Measurements from ENCODE around the gene SRC.
A peak's percentile ranks its signal among the peaks of the same experiment; 100 is the strongest.
"Not testable (repeated sequence)": the region's sequence is repeated elsewhere in the genome, so short reads cannot be mapped to it uniquely, and the experiment has no call there.

The SRC gene

DNA sequence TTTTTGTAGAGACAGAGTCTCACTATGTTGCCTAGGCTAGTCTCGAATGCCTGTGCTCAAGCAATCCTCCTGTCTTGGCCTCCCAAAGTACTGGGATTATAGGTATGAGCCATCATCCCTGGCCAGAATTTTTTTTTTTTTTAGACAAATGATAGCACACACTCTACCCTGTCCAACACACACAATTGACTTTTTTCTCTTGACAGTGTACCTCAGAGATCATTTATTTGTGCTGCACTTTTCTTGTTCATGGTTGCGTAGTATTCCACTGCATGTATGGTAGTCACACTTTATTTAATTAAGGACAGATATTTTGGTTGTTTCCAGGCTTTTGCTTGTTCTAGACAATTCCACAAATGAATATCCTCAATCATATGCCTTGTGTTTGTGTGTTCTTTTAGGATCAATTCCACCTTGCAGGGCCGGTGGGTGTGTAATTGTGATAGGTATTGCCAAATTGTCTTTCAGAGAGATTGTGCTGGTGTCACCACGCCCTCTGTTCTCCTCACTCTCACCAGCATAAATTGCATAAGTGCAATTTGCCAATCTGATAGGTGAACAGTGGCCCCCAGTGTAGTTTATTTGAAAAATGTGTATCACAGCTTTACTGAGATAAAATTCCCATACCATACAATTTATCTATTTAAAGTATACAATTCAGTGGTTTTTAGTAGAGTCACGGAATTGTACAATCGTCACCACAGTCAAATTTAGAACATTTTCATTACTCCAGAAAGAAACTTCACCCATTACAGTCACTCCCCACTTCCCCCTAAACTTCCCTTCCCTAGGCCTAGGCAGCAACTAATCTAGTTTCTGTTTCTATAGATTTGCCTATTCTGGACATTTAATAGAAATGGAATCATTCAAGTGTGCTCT, 20.1 kb downstream of the SRC start:
- no peak for DNase-seq

- no peak for DNase-seq
Observed at GRCh38 chr20:37366743-37367142, 20.8 kb downstream of the SRC start.

- DNase-seq: no peak
Observed at GRCh38 chr20:37369846-37370245, 23.9 kb downstream of the SRC start.

- DNase-seq: not testable (repeated sequence)
Observed at GRCh38 chr20:37371845-37372244, 25.9 kb downstream of the SRC start.

GRCh38 chr20:37372441-37372840, 26.5 kb downstream of the SRC start:
- DNase-seq: no peak

DNA sequence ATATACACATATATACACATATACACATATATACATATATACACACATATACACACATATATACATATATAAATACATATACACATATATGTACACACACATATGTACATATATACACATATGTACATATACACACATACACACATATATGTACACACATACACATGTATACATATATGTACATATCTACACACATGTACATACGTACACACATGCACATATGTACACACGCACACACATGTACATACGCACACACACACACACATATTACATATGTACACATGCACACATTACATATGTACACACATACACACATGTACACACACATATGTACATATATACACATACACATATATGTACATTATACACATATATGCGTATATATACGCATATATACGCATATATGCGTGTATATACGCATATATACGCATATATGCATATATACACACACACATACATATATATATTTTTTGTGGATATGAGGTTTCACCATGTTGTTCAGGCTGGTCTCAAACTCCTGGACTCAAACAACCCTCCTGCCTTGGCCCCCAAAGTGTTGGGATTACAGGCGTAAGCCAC, 27.2 kb downstream of the SRC start:
- no peak for DNase-seq

GRCh38 chr20:37375227-37375626, 29.3 kb downstream of the SRC start:
- DNase-seq: no peak

GRCh38 chr20:37376324-37376723, 30.4 kb downstream of the SRC start:
- DNase-seq: no peak

- no peak for DNase-seq
Observed at GRCh38 chr20:37376791-37377190, 30.9 kb downstream of the SRC start.

DNA sequence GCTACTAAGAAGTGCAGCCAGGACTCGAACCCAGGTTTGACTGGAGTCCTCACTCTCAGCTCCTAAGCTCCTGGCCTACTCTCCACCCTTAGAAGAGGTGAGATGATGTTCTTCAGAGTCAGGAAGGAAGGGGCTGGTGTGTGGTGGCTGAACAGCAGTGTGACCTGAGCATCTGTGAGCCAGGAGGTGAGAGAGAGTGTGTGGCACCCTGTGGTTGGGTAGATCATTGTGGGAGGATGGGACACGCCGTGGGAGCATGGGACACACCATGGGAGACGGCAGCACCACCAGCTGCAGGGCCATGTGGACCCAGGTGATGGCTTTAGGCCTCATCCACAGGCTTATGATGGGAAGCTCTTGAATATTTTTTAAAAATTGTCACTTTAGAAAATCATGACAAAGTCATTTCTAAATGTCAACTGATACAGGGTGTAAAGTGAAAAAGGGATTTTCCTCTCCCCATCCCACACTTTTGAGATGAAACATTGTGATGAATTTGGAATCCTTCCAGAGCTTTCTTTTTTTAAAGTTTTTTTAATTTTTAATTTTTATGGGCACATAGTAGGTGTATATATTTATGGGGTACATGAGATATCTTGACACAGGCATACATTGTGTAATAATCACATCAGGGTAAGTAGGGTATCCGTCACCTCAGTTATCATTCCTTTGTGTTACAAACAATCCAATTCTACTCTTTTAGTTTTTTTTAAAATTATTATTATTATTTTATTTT, 31.6 kb downstream of the SRC start:
- DNase-seq: no peak

DNA sequence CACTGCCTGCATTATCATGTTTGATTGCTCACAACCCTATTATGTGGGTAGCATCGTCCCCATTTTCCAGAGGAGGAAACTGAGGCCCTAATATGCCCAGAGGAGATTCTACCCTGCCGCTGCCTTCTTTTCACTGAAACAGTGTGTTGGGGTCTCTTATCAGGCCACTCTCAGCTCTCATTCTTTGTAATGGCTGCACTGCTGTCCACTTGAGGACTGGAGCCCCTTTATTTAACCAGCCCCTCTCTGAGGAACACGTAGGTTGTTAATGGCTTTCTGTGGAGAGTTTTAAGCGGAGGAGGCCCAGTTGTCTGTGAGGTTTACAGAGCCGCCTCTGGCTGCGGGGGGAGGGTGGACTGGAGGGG, 32.5 kb downstream of the SRC start:
- DNase-seq: no peak

GRCh38 chr20:37378785-37379598, 33.1 kb downstream of the SRC start:
- DNase-seq: no peak

DNA sequence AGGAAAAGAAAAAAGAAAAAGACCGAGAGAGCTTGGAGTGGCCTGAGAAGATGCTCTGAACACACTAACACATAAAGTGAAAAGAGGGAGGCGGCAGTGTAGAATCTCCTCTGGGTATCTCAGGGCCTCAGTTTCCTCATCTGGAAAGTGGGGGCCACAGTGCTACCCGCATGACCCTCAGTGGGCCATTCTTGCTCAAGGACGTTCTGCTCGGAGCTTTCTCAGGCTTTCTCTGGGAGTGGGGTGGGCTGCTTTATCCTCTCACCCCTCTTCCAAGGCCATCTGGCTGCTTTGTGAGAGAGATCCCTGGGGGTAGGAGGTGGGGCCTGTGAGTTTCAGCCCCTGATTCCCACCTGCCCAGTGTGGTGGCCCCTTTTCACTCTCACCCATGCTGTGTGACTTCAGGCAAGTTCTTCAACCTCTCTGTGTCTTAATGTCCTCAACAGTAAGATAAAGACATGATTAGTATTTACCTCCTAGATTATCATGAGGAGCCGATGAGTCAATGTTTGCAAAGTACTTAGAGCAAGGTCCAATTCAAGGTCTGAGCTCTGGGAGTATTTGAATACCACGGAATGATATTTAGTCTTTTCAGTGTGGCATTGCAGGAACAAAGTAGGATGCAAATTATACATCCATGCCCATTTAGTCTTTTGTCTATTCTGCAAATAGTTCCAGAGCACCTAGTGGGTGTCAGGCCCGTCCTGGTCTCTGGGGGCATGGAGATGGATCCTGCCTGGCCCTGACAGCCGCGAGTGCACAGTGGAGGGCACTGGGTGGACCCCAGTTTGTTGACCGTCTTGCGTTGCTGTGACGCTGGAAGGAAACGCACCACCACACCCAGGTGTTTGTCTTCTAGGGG, 34.3 kb downstream of the SRC start:
- peak; percentile 6 for DNase-seq

DNA sequence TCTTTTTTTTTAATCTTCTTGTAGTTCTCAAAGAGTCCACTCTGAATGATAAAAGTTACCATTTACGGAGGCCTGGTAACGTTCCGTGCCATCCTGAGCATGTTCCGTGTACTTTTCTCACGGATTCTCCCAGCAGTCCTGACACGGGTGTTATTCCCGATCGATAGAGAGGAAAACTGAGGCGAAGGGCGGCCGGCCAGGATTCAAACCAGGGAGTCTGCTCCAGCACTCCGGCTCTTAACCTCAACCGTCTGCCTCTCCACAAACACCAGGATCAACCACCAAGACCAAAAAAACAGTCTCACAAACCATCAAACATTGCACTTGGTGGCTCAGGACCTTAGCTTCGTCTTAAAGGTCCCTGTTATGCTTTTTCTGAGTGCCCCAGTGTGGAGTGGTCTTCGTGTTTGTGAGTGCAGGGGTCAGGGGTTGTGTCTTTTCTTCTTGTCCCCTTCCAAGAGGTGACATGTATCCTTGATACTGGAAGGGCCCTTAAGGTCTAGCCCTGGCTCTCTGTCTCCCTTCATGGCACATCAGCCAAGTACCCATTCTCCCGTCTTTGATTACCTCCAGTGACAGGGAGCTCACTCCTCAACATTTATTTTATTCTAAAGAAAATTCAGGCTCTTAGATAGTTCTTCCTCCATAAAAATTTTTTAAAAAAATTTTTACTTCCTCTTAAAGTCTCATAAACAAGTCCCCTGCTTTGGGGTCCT, 35.1 kb downstream of the SRC start:
- no peak for DNase-seq

DNA sequence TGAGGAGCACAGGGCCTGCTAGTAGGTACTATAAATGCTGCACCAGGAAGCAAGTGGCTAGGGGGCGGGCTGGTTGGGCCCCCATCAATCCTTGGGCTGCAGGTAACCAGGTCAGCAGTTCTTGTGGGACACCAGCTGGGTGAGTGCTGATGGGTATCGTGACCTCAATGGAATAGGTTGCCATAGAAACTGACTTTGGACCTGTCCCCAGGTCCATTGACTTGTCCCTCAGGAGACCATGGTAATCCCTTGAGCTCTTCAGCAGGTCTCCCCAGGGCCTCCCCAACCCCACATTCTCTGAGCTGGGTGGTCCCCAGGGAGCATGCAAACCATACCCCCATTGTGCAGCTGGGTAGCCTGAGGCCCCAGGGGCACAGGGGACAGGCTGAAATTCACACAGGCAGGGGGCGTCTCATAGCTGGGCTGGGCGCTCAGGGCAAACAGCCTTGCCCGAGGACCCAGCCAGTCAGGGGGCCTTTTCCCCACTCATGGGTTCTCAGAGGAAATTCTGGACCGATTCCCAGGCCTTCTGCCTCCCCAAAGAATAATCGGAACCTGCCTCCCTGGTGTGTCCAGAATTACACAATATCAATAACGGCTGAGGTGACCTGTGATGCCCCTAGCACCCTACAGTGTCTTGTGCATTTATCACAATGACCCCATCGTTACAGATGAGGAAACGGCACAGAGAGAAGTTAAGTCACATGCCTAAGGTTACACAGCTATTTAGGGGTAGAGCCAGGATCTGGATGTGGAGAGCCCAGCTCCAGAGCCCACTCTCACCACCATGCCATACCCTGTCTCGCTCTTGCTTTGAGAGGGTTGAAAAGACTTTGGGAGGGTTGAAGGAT, 35.9 kb downstream of the SRC start:
- no peak for DNase-seq

- DNase-seq: no peak
Observed at GRCh38 chr20:37382482-37383120, 36.7 kb downstream of the SRC start.

DNA sequence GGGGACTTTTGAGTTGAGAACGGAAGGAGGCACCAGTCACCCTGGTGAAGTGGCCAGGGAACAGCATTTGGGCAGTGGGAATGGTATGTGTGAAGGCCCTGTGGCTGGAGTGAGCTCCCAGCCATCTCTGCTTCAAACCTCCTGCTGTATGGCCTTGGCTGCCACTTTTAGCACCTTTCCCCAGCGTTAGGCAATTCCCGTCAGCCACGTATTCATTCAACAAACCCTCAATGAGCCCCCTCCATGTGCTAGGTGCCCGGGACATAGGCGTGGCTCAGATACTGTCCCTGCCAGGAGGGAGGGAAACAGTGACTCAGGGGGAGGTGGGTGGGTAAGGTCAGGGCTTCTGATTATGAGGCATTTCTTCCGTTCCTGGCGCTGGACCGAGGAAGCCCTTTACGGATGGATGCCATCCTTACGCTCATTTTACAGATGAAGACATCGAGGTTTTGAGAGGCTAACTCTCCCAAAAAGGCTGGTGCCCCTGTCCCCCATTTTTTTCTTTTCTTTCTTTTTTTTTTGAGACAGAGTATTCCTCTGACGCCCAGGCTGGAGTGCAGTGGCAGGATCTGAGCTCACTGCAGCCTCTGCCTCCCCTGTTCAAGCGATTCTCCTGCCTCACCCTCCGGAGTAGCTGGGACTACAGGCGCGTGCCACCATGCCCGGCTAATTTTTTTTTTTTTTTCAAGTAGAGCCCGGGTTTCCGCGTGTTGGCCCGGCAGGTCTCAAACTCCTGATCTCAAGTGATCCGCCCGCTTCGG, 37.5 kb downstream of the SRC start:
- DNase-seq: no peak

DNA sequence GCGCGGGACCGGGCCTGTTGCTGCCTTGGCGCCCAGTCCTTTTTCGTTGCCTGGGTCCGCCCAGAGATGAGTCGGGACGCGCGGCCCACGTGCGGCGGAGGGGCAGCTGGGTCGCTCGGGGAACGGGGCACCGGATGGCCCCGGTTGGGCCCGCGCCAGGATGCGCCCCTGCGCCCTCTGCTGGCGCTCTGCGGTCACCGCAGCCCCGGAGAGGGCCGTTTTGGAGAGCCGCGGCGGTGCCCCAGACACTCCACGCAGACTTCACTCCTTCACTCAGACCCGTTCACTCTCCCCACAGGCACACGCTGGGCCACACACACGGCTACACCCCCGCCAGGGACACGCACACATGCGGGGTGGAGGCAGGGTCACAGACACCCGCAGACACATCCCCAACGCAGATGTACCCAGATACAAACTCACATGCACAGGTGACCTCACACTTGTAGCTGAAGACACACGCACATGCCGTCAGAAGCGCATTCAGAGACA, 38.8 kb downstream of the SRC start:
- DNase-seq: no peak

DNA sequence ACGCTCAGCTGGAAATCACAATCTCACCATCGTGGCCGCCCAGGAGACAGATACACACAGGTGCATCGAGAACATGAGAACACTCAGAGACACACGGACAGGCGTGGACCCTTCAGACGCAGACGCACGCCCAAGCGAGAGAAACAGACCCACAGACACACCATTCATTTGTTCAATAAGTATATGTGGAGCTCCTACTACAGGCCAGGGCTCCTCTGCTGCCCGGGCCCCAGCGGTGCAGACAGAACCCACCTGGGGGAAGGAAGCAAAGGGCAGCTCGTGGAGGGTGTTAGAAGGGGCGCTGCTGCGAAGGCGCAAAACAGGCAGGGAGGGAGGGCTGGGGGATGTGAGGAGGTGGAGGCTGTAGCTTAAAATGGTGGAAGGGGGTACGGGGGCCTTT, 39.2 kb downstream of the SRC start:
- DNase-seq: no peak
